CD4-positive, alpha-beta T cell (primary cell): Measurements from ENCODE around the gene GLCCI1. TPM values are rescaled to one million over a fixed set of nuclear protein-coding genes. Genes with fewer than 3 reads are reported as not detected.

Source experiments
- ATAC-seq: fragments of 200-7000 bp; cut with Tn5 transposase; one replicate; pipeline ENCODE4 v1.10.0; 2022; ENCODE audit warnings: mild to moderate bottlenecking; ENCODE audit not compliant: poor library complexity
- CTCF ChIA-PET: fragments of 350-600 bp; sonication (Branson Sonifier 250); formaldehyde crosslinking; loops from one replicate; lab custom pipeline; 2021; ENCODE audit warnings: antibody characterized with exemption, inconsistent platforms; lab: Charles Lee
- POLR2A ChIA-PET: fragments of 350-600 bp; sonication (Branson Sonifier 250); formaldehyde crosslinking; loops from one replicate; lab custom pipeline; 2021; ENCODE audit warnings: antibody characterized with exemption, inconsistent platforms; lab: Charles Lee
- DNase-seq, 14 experiments: peaks; one replicate each; pipeline ENCODE4 v3.0.0-alpha.2; 2013 to 2020; ENCODE audit warnings: mixed read lengths in 2 of 14
- H3K27ac ChIP-seq, 2 donors: one replicate each; pipeline versions ENCODE4 v1.5.1 to v1.7.0; 2013; ENCODE audit warnings: low read length in 2 of 2, low read depth in 1 of 2, mild to moderate bottlenecking in 1 of 2
- H3K27me3 ChIP-seq, 2 experiments: 1 replicate in 1 of 2; 2 replicates in 1 of 2; pipeline versions ENCODE4 v1.6.1 to v1.7.0; 2013; ENCODE audit warnings: low read length in 2 of 2, control low read depth in 1 of 2, mild to moderate bottlenecking in 1 of 2, moderate library complexity in 1 of 2; ENCODE audit not compliant: insufficient read depth in 2 of 2, control insufficient read depth in 1 of 2
- H3K36me3 ChIP-seq: one replicate; pipeline ENCODE4 v1.6.1; 2013; ENCODE audit warnings: low read length, control low read depth; ENCODE audit not compliant: insufficient read depth
- H3K4me1 ChIP-seq: one replicate; pipeline ENCODE4 v1.6.1; 2013; ENCODE audit warnings: low read length, control low read depth; ENCODE audit not compliant: insufficient read depth
- H3K4me3 ChIP-seq: one replicate; pipeline ENCODE4 v1.5.1; 2013; ENCODE audit warnings: mild to moderate bottlenecking, low read length, moderate library complexity
- H3K9me3 ChIP-seq, 2 experiments: 1 replicate in 1 of 2; 2 replicates in 1 of 2; pipeline versions ENCODE4 v1.6.1 to v1.7.0; 2013; ENCODE audit warnings: low read length in 2 of 2, mild to moderate bottlenecking in 2 of 2, control low read depth in 1 of 2, moderate library complexity in 1 of 2; ENCODE audit not compliant: control insufficient read depth in 1 of 2, insufficient read depth in 1 of 2
- H3K27ac Mint-ChIP-seq: one replicate; pipeline ENCODE4 v1.8.0; 2020; ENCODE audit warnings: mixed read lengths
- H3K27me3 Mint-ChIP-seq: one replicate; pipeline ENCODE4 v1.8.0; 2021; ENCODE audit warnings: mixed read lengths
- H3K36me3 Mint-ChIP-seq: one replicate; pipeline ENCODE4 v1.8.0; 2021; ENCODE audit warnings: low read depth, mixed read lengths
- H3K4me1 Mint-ChIP-seq: one replicate; pipeline ENCODE4 v1.8.0; 2021; ENCODE audit warnings: low read depth, mixed read lengths
- H3K4me3 Mint-ChIP-seq: one replicate; pipeline ENCODE4 v1.8.0; 2020; ENCODE audit warnings: mild to moderate bottlenecking, mixed read lengths
- H3K9me3 Mint-ChIP-seq: one replicate; pipeline ENCODE4 v1.8.0; 2020; ENCODE audit warnings: mixed read lengths
- intact Hi-C, 2 experiments: fragments of 100-400 bp; cut with DNase I in 1 of 2; cut with micrococcal nuclease in 1 of 2; formaldehyde crosslinking; loops; one replicate each; pipeline versions ENCODE4 v1.15.1 to v1.9.0; 2023 to 2025; cut with DNase I, micrococcal nuclease
- total RNA-seq, 174 experiments: library from RNA in 2 of 174; stranded (reverse) in 2 of 174; gene quantifications; one replicate each; pipeline ENCODE4 v1.2.3 and lab custom pipeline; 2021 to 2026
- TF ChIP-seq, protein P1 (sequence below): fragments of 200-600 bp; IDR thresholded peaks from one replicate; pipeline ENCODE4 v1.8.0; 2022; ENCODE audit warnings: antibody characterized with exemption, mild to moderate bottlenecking

GLCCI1 gene
- total RNA-seq, 2 experiments from 2014 or later: 22.2 to 22.3 TPM

DNA sequence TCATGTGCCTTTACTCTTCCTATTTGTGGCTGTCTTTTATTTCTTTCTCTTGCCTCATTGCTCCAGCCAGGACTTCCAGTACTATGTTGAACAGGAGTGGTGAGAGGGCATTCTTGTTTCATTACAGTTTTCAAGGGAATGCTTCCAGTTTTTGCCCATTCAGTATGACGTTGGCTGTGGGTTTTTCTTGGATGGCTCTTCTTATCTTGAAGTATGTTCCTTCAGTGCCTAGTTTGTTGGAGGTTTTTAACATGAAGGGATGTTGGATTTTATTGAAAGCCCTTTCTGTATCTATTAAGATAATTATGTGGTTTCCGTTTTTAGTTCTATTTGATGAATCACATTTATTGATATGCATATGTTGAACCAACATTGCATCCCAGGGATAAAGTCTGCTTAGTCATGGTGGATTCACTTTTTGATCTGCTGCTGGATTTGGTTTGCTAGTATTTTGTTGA lies 96.8 kb downstream of the GLCCI1 start:
- Mint-ChIP-seq H3K4me1 (peaks cover 56% of the 10 kb centered on the region), H3K4me3 (no peak overlapping the region), H3K9me3 (peaks cover 2% of the 10 kb centered on the region), H3K27ac (no peak overlapping the region), H3K36me3 (peaks cover 80% of the 10 kb centered on the region), H3K27me3 (no peaks in the 10 kb centered on the region)
- no peak for ATAC-seq
- intact Hi-C loops: no loop called here
- Histone ChIP-seq H3K36me3 (peaks cover 22% of the 10 kb centered on the region), H3K4me1 (peaks cover 4% of the 10 kb centered on the region), H3K4me3 (no peak overlapping the region), H3K27ac (no peak overlapping the region), H3K27me3 (no peaks in the 10 kb centered on the region), H3K9me3 (peaks cover 0 to 7% of the 10 kb centered on the region in 2 experiments)
- no peak for DNase-seq
- TF ChIP-seq, protein P1, sequence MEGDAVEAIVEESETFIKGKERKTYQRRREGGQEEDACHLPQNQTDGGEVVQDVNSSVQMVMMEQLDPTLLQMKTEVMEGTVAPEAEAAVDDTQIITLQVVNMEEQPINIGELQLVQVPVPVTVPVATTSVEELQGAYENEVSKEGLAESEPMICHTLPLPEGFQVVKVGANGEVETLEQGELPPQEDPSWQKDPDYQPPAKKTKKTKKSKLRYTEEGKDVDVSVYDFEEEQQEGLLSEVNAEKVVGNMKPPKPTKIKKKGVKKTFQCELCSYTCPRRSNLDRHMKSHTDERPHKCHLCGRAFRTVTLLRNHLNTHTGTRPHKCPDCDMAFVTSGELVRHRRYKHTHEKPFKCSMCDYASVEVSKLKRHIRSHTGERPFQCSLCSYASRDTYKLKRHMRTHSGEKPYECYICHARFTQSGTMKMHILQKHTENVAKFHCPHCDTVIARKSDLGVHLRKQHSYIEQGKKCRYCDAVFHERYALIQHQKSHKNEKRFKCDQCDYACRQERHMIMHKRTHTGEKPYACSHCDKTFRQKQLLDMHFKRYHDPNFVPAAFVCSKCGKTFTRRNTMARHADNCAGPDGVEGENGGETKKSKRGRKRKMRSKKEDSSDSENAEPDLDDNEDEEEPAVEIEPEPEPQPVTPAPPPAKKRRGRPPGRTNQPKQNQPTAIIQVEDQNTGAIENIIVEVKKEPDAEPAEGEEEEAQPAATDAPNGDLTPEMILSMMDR: no peak
- CTCF ChIA-PET: no interaction called here
- POLR2A ChIA-PET: no interaction called here

DNA sequence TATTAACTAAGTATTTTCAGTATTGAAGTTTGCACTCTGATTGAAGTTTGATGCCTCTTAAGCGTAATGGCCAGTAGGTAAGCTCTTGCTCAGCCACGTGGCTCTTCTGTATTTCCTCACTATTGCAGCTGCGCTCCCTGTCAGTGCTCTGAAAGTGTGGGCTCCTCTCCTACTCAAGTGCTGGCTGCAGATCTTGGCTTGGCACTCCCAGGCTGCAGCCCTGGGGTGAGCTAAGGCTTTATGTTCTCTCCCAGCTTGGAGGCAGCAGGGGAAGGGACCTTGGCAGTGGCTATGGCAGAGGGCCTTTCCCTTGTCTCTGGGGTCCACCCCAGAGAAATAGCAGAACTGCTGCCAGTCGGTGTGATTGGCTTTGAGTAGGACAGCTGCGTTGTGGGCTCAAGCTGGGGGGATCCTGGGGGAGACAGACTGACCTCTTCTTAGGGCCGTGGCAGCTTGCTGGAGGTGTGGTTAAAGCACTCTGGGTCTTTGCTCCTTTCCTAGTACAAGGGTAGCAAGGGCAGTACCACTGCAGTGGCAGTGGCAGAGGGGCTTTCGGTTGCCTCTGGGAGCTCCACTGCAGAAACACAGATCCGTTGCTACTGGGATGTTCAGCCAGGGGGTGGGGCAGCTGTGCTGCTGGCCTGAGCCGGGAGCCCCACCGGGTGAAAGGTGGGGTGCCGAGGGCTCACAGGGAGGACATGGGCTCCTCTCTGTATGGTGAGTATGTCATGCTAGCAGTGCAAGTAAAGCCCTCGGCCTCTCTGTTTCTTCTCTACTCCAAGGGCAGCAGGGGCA lies 100.5 kb downstream of the GLCCI1 start:
- H3K4me1 ChIP-seq: no peaks in the 10 kb centered on the region
- H3K36me3 ChIP-seq: peaks cover 24% of the 10 kb centered on the region
- H3K9me3 ChIP-seq: peaks cover 0 to 3% of the 10 kb centered on the region in 2 experiments
- TF ChIP-seq, protein P1: no peak
- H3K27ac Mint-ChIP-seq: no peak overlapping the region
- no peak for ATAC-seq
- POLR2A ChIA-PET: interaction anchor here (1.0 kb wide), 1 partner anchor 36 kb away, joined by 3 read pairs; no protein-coding TSS in a partner anchor
- no peak overlapping the region for H3K4me3 ChIP-seq
- intact Hi-C loops: no loop called here
- H3K9me3 Mint-ChIP-seq: no peaks in the 10 kb centered on the region
- H3K4me3 Mint-ChIP-seq: no peak overlapping the region
- no peak for DNase-seq
- CTCF ChIA-PET: no interaction called here
- peaks cover 71% of the 10 kb centered on the region for H3K4me1 Mint-ChIP-seq
- peaks cover 78% of the 10 kb centered on the region for H3K36me3 Mint-ChIP-seq
- H3K27me3 ChIP-seq: no peaks in the 10 kb centered on the region
- H3K27me3 Mint-ChIP-seq: no peaks in the 10 kb centered on the region
- H3K27ac ChIP-seq: no peak overlapping the region

DNA sequence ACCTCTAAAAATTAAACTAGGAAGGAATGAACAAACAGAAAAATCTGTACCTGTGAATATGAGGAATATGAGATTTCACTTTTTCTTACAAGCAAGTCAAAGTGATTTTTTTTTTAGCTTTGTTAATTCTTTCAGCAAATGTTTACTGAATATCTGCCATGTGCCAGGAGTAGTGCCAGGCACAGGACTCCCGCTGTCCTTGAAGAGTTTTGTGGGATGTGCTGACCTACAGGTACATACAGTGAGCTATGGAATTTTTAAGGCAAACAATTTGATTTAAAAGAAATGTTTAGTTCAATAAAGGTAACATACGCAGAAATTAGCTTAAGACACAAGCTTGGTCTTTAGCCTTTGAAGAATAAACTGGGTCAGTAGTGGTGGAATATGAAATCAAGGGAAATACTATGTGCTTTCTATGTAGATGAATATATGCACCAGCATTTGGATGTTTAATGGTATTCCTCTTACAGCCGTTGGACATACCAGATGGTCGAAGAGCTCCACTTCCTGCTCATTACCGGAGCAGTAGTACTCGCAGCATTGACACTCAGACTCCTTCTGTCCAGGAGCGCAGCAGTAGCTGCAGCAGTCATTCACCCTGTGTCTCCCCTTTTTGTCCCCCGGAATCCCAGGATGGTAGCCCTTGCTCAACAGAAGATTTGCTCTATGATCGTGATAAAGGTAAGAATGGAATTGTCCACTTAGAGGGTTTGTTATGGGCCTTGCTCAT lies 102.0 kb downstream of the GLCCI1 start:
- H3K27me3 ChIP-seq: no peaks in the 10 kb centered on the region
- CTCF ChIA-PET: interaction anchor here (1.3 kb wide), 1 partner anchor 316 kb away, joined by 3 read pairs; no protein-coding TSS in a partner anchor
- no peaks in the 10 kb centered on the region for H3K9me3 ChIP-seq
- intact Hi-C loops: no loop called here
- no peak overlapping the region for H3K27ac ChIP-seq
- H3K36me3 ChIP-seq: peaks cover 24% of the 10 kb centered on the region
- Mint-ChIP-seq H3K36me3 (peaks cover 75% of the 10 kb centered on the region), H3K9me3 (no peaks in the 10 kb centered on the region), H3K4me1 (peaks cover 58% of the 10 kb centered on the region), H3K4me3 (no peak overlapping the region), H3K27me3 (no peaks in the 10 kb centered on the region), H3K27ac (no peak overlapping the region)
- TF ChIP-seq, protein P1: no peak
- H3K4me3 ChIP-seq: no peak overlapping the region
- POLR2A ChIA-PET: interaction anchor here (1.0 kb wide), 1 partner anchor 55 kb away, joined by 4 read pairs; no protein-coding TSS in a partner anchor
- ATAC-seq (no peak), DNase-seq (no peak)
- no peaks in the 10 kb centered on the region for H3K4me1 ChIP-seq
